H1 (cell line): ENCODE data around the gene USP24. TPM values are rescaled to one million over a fixed set of nuclear protein-coding genes. Genes with fewer than 3 reads are reported as not detected.
A peak's percentile ranks its signal among the peaks of the same experiment; 100 is the strongest.

ENCODE experiments used
- CTCF ChIA-PET: fragments of 300-600 bp; sonication (Branson Sonifier 250); formaldehyde crosslinking; loops from one replicate; lab custom pipeline; 2021; ENCODE audit not compliant: partially characterized antibody; lab: Charles Lee
- POLR2A ChIA-PET: fragments of 300-600 bp; sonication (Branson Sonifier 250); formaldehyde crosslinking; loops from one replicate; lab custom pipeline; 2021; ENCODE audit warnings: inconsistent platforms; ENCODE audit not compliant: partially characterized antibody; lab: Charles Lee
- DNase-seq, 2 experiments: peaks; one replicate each; pipeline versions ENCODE4 v3.0.0 to v3.0.0-alpha.2; 2010 to 2022; ENCODE audit warnings: low spot score in 2 of 2, low read depth in 1 of 2, mixed read lengths in 1 of 2
- FAIRE-seq: peaks from 2 replicates; lab custom pipeline; 2011; peaks lifted over from hg19 to GRCh38; lab: Jason Lieb, UNC
- H2AFZ ChIP-seq: 2 replicates; pipeline ENCODE4 v1.8.1; 2012; ENCODE audit warnings: low read length, inconsistent platforms
- H2AK5ac ChIP-seq: 2 replicates; pipeline ENCODE4 v1.6.1; 2013; ENCODE audit warnings: low read depth, low read length
- H2BK120ac ChIP-seq: replicated peaks from 2 replicates; pipeline ENCODE3; 2013; ENCODE audit warnings: low read depth, low read length, inconsistent platforms
- H2BK12ac ChIP-seq: 2 replicates; pipeline ENCODE4 v1.6.1; 2013; ENCODE audit warnings: low read depth, low read length
- H2BK15ac ChIP-seq: 2 replicates; pipeline ENCODE4 v1.6.1; 2013; ENCODE audit warnings: low read length
- H2BK20ac ChIP-seq: 2 replicates; pipeline ENCODE4 v1.6.1; 2013; ENCODE audit warnings: low read length
- H2BK5ac ChIP-seq: 2 replicates; pipeline ENCODE4 v1.6.1; 2013; ENCODE audit warnings: low read depth, low read length
- H3K14ac ChIP-seq: 2 replicates; pipeline ENCODE4 v1.6.1; 2013; ENCODE audit warnings: inconsistent platforms; ENCODE audit not compliant: insufficient read length
- H3K18ac ChIP-seq: 2 replicates; pipeline ENCODE4 v1.6.1; 2013; ENCODE audit warnings: low read length; ENCODE audit errors: extremely low read depth
- H3K23ac ChIP-seq: 2 replicates; pipeline ENCODE4 v1.6.1; 2013; ENCODE audit warnings: inconsistent platforms; ENCODE audit not compliant: insufficient read length
- H3K23me2 ChIP-seq: 2 replicates; pipeline ENCODE4 v1.6.1; 2013; ENCODE audit warnings: low read depth, low read length
- H3K27ac ChIP-seq: 2 replicates; pipeline ENCODE4 v1.6.1; 2011; ENCODE audit warnings: low read depth, low read length, inconsistent platforms
- H3K27me3 ChIP-seq, 4 experiments: replicated peaks in 1 of 4; 1 replicate in 1 of 4; 2 replicates in 3 of 4; pipeline versions ENCODE4 v1.6.1 to v1.8.1; 2011 to 2013; ENCODE audit warnings: low read length in 3 of 4, mild to moderate bottlenecking in 3 of 4, inconsistent platforms in 2 of 4, mixed read lengths in 2 of 4, moderate library complexity in 1 of 4; ENCODE audit not compliant: control insufficient read depth in 3 of 4, insufficient read depth in 3 of 4; ENCODE audit errors: extremely low read depth in 1 of 4
- H3K36me3 ChIP-seq, 4 experiments: 2 replicates each; pipeline versions ENCODE4 v1.6.1 to v1.8.1; 2011 to 2013; ENCODE audit warnings: mild to moderate bottlenecking in 4 of 4, low read length in 3 of 4, moderate library complexity in 2 of 4, control low read depth in 1 of 4, inconsistent platforms in 1 of 4; ENCODE audit not compliant: insufficient read depth in 4 of 4, control insufficient read depth in 2 of 4
- H3K4ac ChIP-seq: replicated peaks from 2 replicates; pipeline ENCODE3; 2013; ENCODE audit warnings: low read length, low read depth, mixed read lengths, inconsistent platforms; ENCODE audit not compliant: insufficient read length
- H3K4me1 ChIP-seq, 4 experiments: replicated peaks in 1 of 4; 1 replicate in 1 of 4; 2 replicates in 3 of 4; pipeline versions ENCODE4 v1.6.1 to v1.8.1; 2011 to 2013; ENCODE audit warnings: low read length in 3 of 4, inconsistent platforms in 2 of 4, mixed read lengths in 1 of 4; ENCODE audit not compliant: insufficient read depth in 4 of 4, control insufficient read depth in 3 of 4
- H3K4me2 ChIP-seq, 2 experiments: 2 replicates each; pipeline versions ENCODE4 v1.6.1 to v1.8.1; 2011 to 2013; ENCODE audit warnings: low read depth in 2 of 2, low read length in 2 of 2, control low read depth in 1 of 2, inconsistent platforms in 1 of 2, mild to moderate bottlenecking in 1 of 2; ENCODE audit not compliant: insufficient read depth in 1 of 2
- H3K4me3 ChIP-seq, 4 experiments: fragments of 200-600, 300-600 bp in 1 of 4; sonication (generic), shearing (Covaris generic), sonication (Bioruptor Twin) in 1 of 4; 2 replicates each; pipeline versions ENCODE4 v1.5.1 to v1.8.1; 2011 to 2016; ENCODE audit warnings: low read length in 4 of 4, low read depth in 3 of 4, control low read depth in 2 of 4, inconsistent platforms in 2 of 4, mild to moderate bottlenecking in 2 of 4, mixed read lengths in 1 of 4, moderate library complexity in 1 of 4; ENCODE audit not compliant: insufficient read depth in 2 of 4; ENCODE audit errors: extremely low read depth in 1 of 4
- H3K56ac ChIP-seq: replicated peaks from 2 replicates; pipeline ENCODE3; 2013; ENCODE audit warnings: low read depth, mild to moderate bottlenecking, mixed read lengths, low read length, inconsistent platforms; ENCODE audit not compliant: insufficient read length
- H3K79me1 ChIP-seq: 2 replicates; pipeline ENCODE4 v1.6.1; 2013; ENCODE audit warnings: low read depth, low read length, control low read depth
- H3K79me2 ChIP-seq, 2 experiments: 2 replicates each; pipeline versions ENCODE4 v1.6.1 to v1.8.1; 2012 to 2013; ENCODE audit warnings: low read length in 2 of 2, mild to moderate bottlenecking in 2 of 2, inconsistent platforms in 1 of 2; ENCODE audit not compliant: insufficient read depth in 2 of 2, control insufficient read depth in 1 of 2
- H3K9ac ChIP-seq, 4 experiments: replicated peaks in 1 of 4; 1 replicate in 1 of 4; 2 replicates in 3 of 4; pipeline versions ENCODE4 v1.6.1 to v1.8.1; 2011 to 2013; ENCODE audit warnings: low read depth in 3 of 4, low read length in 3 of 4, control low read depth in 2 of 4, mild to moderate bottlenecking in 2 of 4, moderate library complexity in 2 of 4, inconsistent platforms in 1 of 4; ENCODE audit errors: extremely low read depth in 1 of 4
- H3K9me3 ChIP-seq, 2 experiments: 2 replicates each; pipeline versions ENCODE4 v1.6.1 to v1.8.1; 2012 to 2013; ENCODE audit warnings: mild to moderate bottlenecking in 2 of 2, moderate library complexity in 2 of 2, control low read depth in 1 of 2, inconsistent platforms in 1 of 2, low read depth in 1 of 2, low read length in 1 of 2, mixed read lengths in 1 of 2; ENCODE audit not compliant: insufficient read depth in 2 of 2
- H4K20me1 ChIP-seq, 2 experiments: replicated peaks in 1 of 2; 2 replicates each; pipeline versions ENCODE3 to v1.8.1; 2011 to 2013; ENCODE audit warnings: inconsistent platforms in 2 of 2, low read length in 2 of 2, mild to moderate bottlenecking in 1 of 2; ENCODE audit not compliant: insufficient read depth in 2 of 2, control insufficient read depth in 1 of 2
- H4K5ac ChIP-seq: 2 replicates; pipeline ENCODE4 v1.6.1; 2013; ENCODE audit warnings: low read length, low read depth, mixed read lengths, inconsistent platforms; ENCODE audit not compliant: insufficient read length
- H4K8ac ChIP-seq: 2 replicates; pipeline ENCODE4 v1.8.0; 2013; ENCODE audit warnings: mild to moderate bottlenecking, moderate library complexity, low read length, inconsistent platforms; ENCODE audit not compliant: insufficient read depth; ENCODE audit errors: extremely low read depth
- H4K91ac ChIP-seq: replicated peaks from 2 replicates; pipeline ENCODE3; 2013; ENCODE audit warnings: low read length, mixed read lengths, inconsistent platforms; ENCODE audit not compliant: insufficient read length
- EGR1 ChIP-seq: IDR thresholded peaks from 2 replicates; pipeline ENCODE4 v1.6.1; 2011; ENCODE audit warnings: low read depth, low read length, borderline replicate concordance
- TBP ChIP-seq: IDR thresholded peaks from 2 replicates; pipeline ENCODE4 v1.6.1; 2011; ENCODE audit warnings: low read depth, low read length, improper control_type of control experiment
- WGBS, 2 experiments: shearing (Covaris generic) in 1 of 2; methylation state at CpG; one replicate each; pipeline versions ENCODE4 v1.1.6 to v1.1.7; 2013 to 2015; ENCODE audit warnings: low lambda C conversion rate in 2 of 2, mixed read lengths in 2 of 2, inconsistent platforms in 1 of 2, low coverage in 1 of 2, missing lambda C conversion rate in 1 of 2; ENCODE audit not compliant: insufficient replicate concordance in 2 of 2, insufficient coverage in 1 of 2, insufficient read length in 1 of 2; ENCODE audit errors: extremely low coverage in 1 of 2, missing lambda C conversion rate in 1 of 2; 5-methylcytosine and 5-hydroxymethylcytosine counted together
- polyA plus RNA-seq, 7 experiments: library from polyadenylated mRNA; depleted of rRNA in 3 of 7; stranded (reverse) in 5 of 7; unstranded in 2 of 7; fragments of >200 nt in 5 of 7; fragments of 200-250 nt in 2 of 7; gene quantifications; 1 replicate in 5 of 7; 2 replicates in 1 of 7; 4 replicates in 1 of 7; pipeline versions ENCODE4 v1.2.1 to v1.2.3, GENCODE V29; 2011 to 2013; ENCODE audit warnings: missing spikeins in 2 of 7, mixed read lengths in 2 of 7
- total RNA-seq: library from RNA; stranded (reverse); fragmentation: NEBNext Ultra II Directional; extraction: Animal tissue kit (Norgen Biotek cat#: 25700); gene quantifications from 2 replicates; pipeline ENCODE4 v1.2.1, GENCODE V29; 2021

USP24 gene
- total and polyA plus RNA-seq, 2 of the 8 experiments (the other 6 are each of a cell fraction or from before 2014, with no cell fraction given), result 11.1 to 34.6 TPM

GRCh38 chr1:55213885-55214211 is 1.3 kb downstream of the USP24 start:
- H3K27ac ChIP-seq, result no peak overlapping the region
- no peak overlapping the region for H3K56ac ChIP-seq
- peak overlapping the region in 2 of 4 experiments; percentile 24 to 25; a peak in 3 of 7 replicates for H3K9ac ChIP-seq
- H3K23me2 ChIP-seq, result peaks cover 16% of the 10 kb centered on the region
- no peak overlapping the region for H2BK120ac ChIP-seq
- WGBS, 2 experiments, result 5% methylated on average over 7 of the region's 7 CpGs; no CpG with 5 or more reads in 1 of the 2 experiments
- H4K8ac ChIP-seq, result no peak overlapping the region
- H3K4me1 ChIP-seq, result peaks cover 0 to 18% (median 10%) of the 10 kb centered on the region in 4 experiments; a peak in 6 of 7 replicates
- no peak for FAIRE-seq
- peak in 1 of 2 experiments; percentile 61 for DNase-seq
- peak overlapping the region; percentile 60 to 92 (median 78); a peak in 7 of 8 replicates for H3K4me3 ChIP-seq
- CTCF ChIA-PET, result interaction anchor here (1.2 to 3.3 kb wide), 2 partner anchors 9 to 71 kb away, joined by 3 to 13 read pairs; no protein-coding TSS in a partner anchor
- H4K91ac ChIP-seq, result no peak overlapping the region
- no peak overlapping the region for H2AK5ac ChIP-seq
- no peak overlapping the region for H4K5ac ChIP-seq
- POLR2A ChIA-PET, result interaction anchor here (0.7 to 4.6 kb wide), 6 partner anchors 9 to 95 kb away, joined by 3 to 24 read pairs (median 5); no protein-coding TSS in a partner anchor
- H3K9me3 ChIP-seq, result no peaks in the 10 kb centered on the region
- H3K36me3 ChIP-seq, result no peaks in the 10 kb centered on the region; a peak in 1 of 8 replicates
- H2BK20ac ChIP-seq, result peak overlapping the region; percentile 21; the same call in 1 of the 2 replicates
- H3K27me3 ChIP-seq, result peaks cover 0 to 3% (median 1%) of the 10 kb centered on the region in 4 experiments; a peak in 2 of 7 replicates
- H2BK15ac ChIP-seq, result no peak overlapping the region
- H3K79me2 ChIP-seq, result peaks cover 4 to 51% of the 10 kb centered on the region in 2 experiments; a peak in 2 of 4 replicates
- no peak overlapping the region for H3K23ac ChIP-seq
- H3K18ac ChIP-seq, result peak overlapping the region; percentile 51; the same call in 1 of the 2 replicates
- peaks cover 7 to 9% of the 10 kb centered on the region in 2 experiments for H4K20me1 ChIP-seq
- no peak overlapping the region for H3K14ac ChIP-seq
- H3K79me1 ChIP-seq, result no peaks in the 10 kb centered on the region
- no peak overlapping the region for H2AFZ ChIP-seq
- peak overlapping the region; percentile 81 to 90 for H3K4me2 ChIP-seq
- no peak overlapping the region; the same call in 1 of the 2 replicates for H2BK5ac ChIP-seq
- H3K4ac ChIP-seq, result no peak overlapping the region
- no peak overlapping the region for H2BK12ac ChIP-seq
- TF ChIP-seq EGR1 (no peak), TBP (no peak)
